Adrenal gland (tissue), 12 donors: ENCODE measurements around the gene CFAP74. TPM values are rescaled to one million over a fixed set of nuclear protein-coding genes. Genes with fewer than 3 reads are reported as not detected.
A peak's percentile ranks its signal among the peaks of the same experiment; 100 is the strongest.

Experiments used
- DNase-seq, 7 donors: peaks; one replicate each; pipeline ENCODE4 v3.0.0-alpha.2; 2019 to 2020
- H3K27ac ChIP-seq, 5 donors: fragments of 200-600 bp; sonication (generic) in 4 of 5; 1 replicate in 3 of 5; 2 replicates in 2 of 5; pipeline versions ENCODE4 v1.5.1 to v1.8.0; 2016 to 2020; ENCODE audit warnings: mild to moderate bottlenecking in 1 of 5
- H3K27me3 ChIP-seq: fragments of 200-600 bp; 2 replicates; pipeline ENCODE4 v1.8.0; 2021
- H3K36me3 ChIP-seq, 2 donors: fragments of 200-600 bp; replicated peaks in 1 of 2; 1 replicate in 1 of 2; 2 replicates in 1 of 2; pipeline versions ENCODE4 v1.5.1 to v1.8.0; 2018 to 2022
- H3K4me1 ChIP-seq, 2 donors: fragments of 200-600 bp; replicated peaks in 1 of 2; 1 replicate in 1 of 2; 2 replicates in 1 of 2; pipeline versions ENCODE4 v1.5.1 to v1.8.0; 2018 to 2021
- H3K4me3 ChIP-seq, 4 donors: fragments of 200-600 bp; sonication (generic) in 3 of 4; one replicate each; pipeline ENCODE4 v1.5.1; 2016 to 2018
- H3K9me3 ChIP-seq, 3 donors: fragments of 200-600 bp; sonication (generic) in 1 of 3; replicated peaks in 1 of 3; 1 replicate in 2 of 3; 2 replicates in 1 of 3; pipeline versions ENCODE4 v1.5.1 to v1.8.0; 2016 to 2021
- CTCF ChIP-seq, 6 experiments: fragments of 450-650 bp in 4 of 6; fragments of 200-600 bp in 2 of 6; sonication (generic) in 1 of 6; IDR thresholded peaks; 1 replicate in 5 of 6; 2 replicates in 1 of 6; pipeline versions ENCODE4 v1.5.1 to v1.8.0; 2016 to 2021; ENCODE audit warnings: antibody characterized with exemption in 6 of 6, mild to moderate bottlenecking in 2 of 6, moderate library complexity in 1 of 6
- POLR2A ChIP-seq, 2 donors: fragments of 450-650 bp; IDR thresholded peaks; one replicate each; pipeline ENCODE4 v1.6.1; 2017; ENCODE audit warnings: antibody characterized with exemption in 2 of 2, mild to moderate bottlenecking in 2 of 2, moderate library complexity in 1 of 2
- WGBS, 4 donors: extraction: QIAGEN DNeasy Blood & Tissue Kit in 2 of 4; methylation state at CpG; one replicate each; pipeline versions ENCODE4 v1.1.5 to v1.1.7; 2013 to 2017; 5-methylcytosine and 5-hydroxymethylcytosine counted together
- intact Hi-C, 2 donors: fragments of 100-400 bp; cut with DNase I; formaldehyde crosslinking; loops; one replicate each; pipeline versions ENCODE4 v1.14.1 to v1.15.0; 2022 to 2023
- polyA plus RNA-seq, 3 donors: library from polyadenylated mRNA; stranded (reverse); fragments of 200-250 nt in 2 of 3; fragments of 350-450 nt in 1 of 3; fragmentation: Illumina TruSeq in 1 of 3; extraction: RNeasy Lipid Tissue Mini Kit (QIAGEN cat#74804) in 1 of 3; gene quantifications; one replicate each; pipeline ENCODE4 v1.2.3, GENCODE V29; 2013 to 2014
- total RNA-seq, 9 donors: library from RNA; depleted of rRNA in 4 of 9; stranded (reverse); fragments of >200 nt in 4 of 9; fragments of 120-200 nt in 1 of 9; fragmentation: NEBNext Ultra II Directional in 1 of 9; extraction: Animal tissue kit (Norgen Biotek cat#: 25700) in 1 of 9; gene quantifications; one replicate each; pipeline versions ENCODE4 v1.1.0 to v1.2.4, GENCODE V29; 2013 to 2023
- donor health status: healthy with polysubstance abuse.
- donor health status: Bipolar disorder and iron deficiency.
- donor health status: DM: yes; HTN: yes; CAD: no.
- donor health status: DM: no; HTN: no; CAD: no.
- donor health status: DM: no; HTN: no; CAD: no.
- donor health status: DM: yes; HTN: yes; CAD: no.

CFAP74 gene
- total and polyA plus RNA-seq, 12 donors: 0.11 to 7.6 (median 2.8) TPM; not detected in 1

- 60 to 83% (median 66%) methylated on average over 21 of the region's 21 CpGs for WGBS, 4 donors
Measured at GRCh38 chr1:1892079-1892762, 111.4 kb downstream of the CFAP74 start.

GRCh38 chr1:1891349-1892078 lies 112.1 kb downstream of the CFAP74 start:
- Histone ChIP-seq H3K4me1 (peaks cover 43 to 64% of the 10 kb centered on the region in 2 donors), H3K27ac (peak overlapping the region in 4 of 5 donors; percentile 75 to 99 (median 90))
- 2 to 22% (median 10%) methylated on average over 8 to 58 of the region's 59 CpGs for WGBS, 4 donors

More at GRCh38 chr1:1892079-1892762, 111.4 kb downstream of the CFAP74 start:
- peak overlapping the region in 2 of 4 donors; percentile 40 to 83 for H3K4me3 ChIP-seq
- intact Hi-C loops: loop anchor here in 1 of 2 donors (5.0 kb wide), 2 partner anchors 35 to 105 kb away; no protein-coding TSS in a partner anchor
- peak overlapping the region in 3 of 5 donors; percentile 86 to 99 (median 95) for H3K27ac ChIP-seq
- peaks cover 43 to 57% of the 10 kb centered on the region in 2 donors for H3K4me1 ChIP-seq
- H3K9me3 ChIP-seq: no peaks in the 10 kb centered on the region
- H3K36me3 ChIP-seq: no peaks in the 10 kb centered on the region
- no peaks in the 10 kb centered on the region for H3K27me3 ChIP-seq
- DNase-seq: peak in 2 of 7 donors; percentile 25 to 33
- TF ChIP-seq CTCF (IDR thresholded peaks at IDR 0.05): no peak
- no peak for TF ChIP-seq POLR2A (IDR thresholded peaks at IDR 0.05)

GRCh38 chr1:1890506-1891348 lies 112.9 kb downstream of the CFAP74 start, which contains the start of gene GNB1:
Gene GNB1, minus strand, starts transcription at chr1:1891087. Its CDS starts 65,634 bp downstream, at chr1:1825453.
- peak within 1 kb of the TSS in 4 of 5 donors; percentile 86 to 99 (median 92) for H3K27ac ChIP-seq
- intact Hi-C loops: loop anchor here in 1 of 2 donors (5.0 kb wide), 2 partner anchors 33 to 103 kb away; no protein-coding TSS in a partner anchor
- H3K4me1 ChIP-seq: peaks cover 43 to 69% of the 10 kb centered on the region in 2 donors
- H3K27me3 ChIP-seq: no peaks in the 10 kb centered on the region
- H3K4me3 ChIP-seq: peak within 1 kb of the TSS; percentile 33 to 93 (median 80)
- peak; percentile 79 to 90 (median 86) for DNase-seq
- 0 to 1% (median 1%) methylated on average over 22 to 137 of the region's 137 CpGs for WGBS, 4 donors
- TF ChIP-seq CTCF (IDR thresholded peaks at IDR 0.05) (no peak), POLR2A (IDR thresholded peaks at IDR 0.05) (peak; percentile 83)
- no peaks in the 10 kb centered on the region for H3K9me3 ChIP-seq
- H3K36me3 ChIP-seq: no peaks in the 10 kb centered on the region

More at GRCh38 chr1:1891349-1892078, 112.1 kb downstream of the CFAP74 start:
- no peaks in the 10 kb centered on the region for H3K36me3 ChIP-seq
- H3K9me3 ChIP-seq: no peaks in the 10 kb centered on the region
- intact Hi-C loops: loop anchor here in 1 of 2 donors (5.0 kb wide), 2 partner anchors 34 to 104 kb away; no protein-coding TSS in a partner anchor
- TF ChIP-seq POLR2A (IDR thresholded peaks at IDR 0.05) (peak; percentile 16 to 24), CTCF (IDR thresholded peaks at IDR 0.05) (no peak)
- peak in 6 of 7 donors; percentile 64 to 85 (median 80) for DNase-seq
- H3K4me3 ChIP-seq: peak overlapping the region in 3 of 4 donors; percentile 4 to 83 (median 40)
- no peaks in the 10 kb centered on the region for H3K27me3 ChIP-seq
